Left renal cortex interstitium (tissue), 4 donors: ENCODE data around the gene TARBP2. TPM values are rescaled to one million over a fixed set of nuclear protein-coding genes. Genes with fewer than 3 reads are reported as not detected.
"Not testable (repeated sequence)": the region's sequence is repeated elsewhere in the genome, so short reads cannot be mapped to it uniquely, and the experiment has no call there.

Source experiments
- DNase-seq, 4 donors: peaks; one replicate each; pipeline ENCODE4 v3.0.0-alpha.2; 2013; ENCODE audit warnings: low read depth in 4 of 4, low spot score in 2 of 4, missing footprints in 1 of 4
- polyA plus RNA-seq, 4 donors: library from polyadenylated mRNA; unstranded; fragments of 120-200 nt; gene quantifications; one replicate each; pipeline ENCODE4 v1.2.1, GENCODE V29; 2013; ENCODE audit not compliant: insufficient read length in 4 of 4

Gene TARBP2
- polyA plus RNA-seq, 4 donors, result 40.6 to 60.3 (median 53.4) TPM

DNA sequence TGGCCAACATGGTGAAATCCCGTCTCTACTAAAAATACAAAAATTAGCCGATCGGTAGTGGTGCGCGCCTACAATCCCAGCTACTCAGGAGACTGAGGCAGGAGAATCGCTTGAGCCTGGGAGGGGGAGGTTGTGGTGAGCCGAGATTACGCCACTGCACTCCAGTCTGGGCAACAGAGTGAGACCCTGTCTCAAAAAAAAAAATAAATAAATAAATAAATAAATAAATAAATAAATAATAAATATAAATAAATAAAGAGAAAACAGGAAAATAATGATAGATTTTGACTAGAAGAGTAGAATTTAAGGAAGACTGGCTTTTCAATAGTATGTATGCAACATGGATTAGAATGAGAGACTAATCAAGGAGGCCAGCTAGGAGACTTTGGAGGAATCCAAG is 49.0 kb downstream of the TARBP2 start:
- not testable (repeated sequence) for DNase-seq

DNA sequence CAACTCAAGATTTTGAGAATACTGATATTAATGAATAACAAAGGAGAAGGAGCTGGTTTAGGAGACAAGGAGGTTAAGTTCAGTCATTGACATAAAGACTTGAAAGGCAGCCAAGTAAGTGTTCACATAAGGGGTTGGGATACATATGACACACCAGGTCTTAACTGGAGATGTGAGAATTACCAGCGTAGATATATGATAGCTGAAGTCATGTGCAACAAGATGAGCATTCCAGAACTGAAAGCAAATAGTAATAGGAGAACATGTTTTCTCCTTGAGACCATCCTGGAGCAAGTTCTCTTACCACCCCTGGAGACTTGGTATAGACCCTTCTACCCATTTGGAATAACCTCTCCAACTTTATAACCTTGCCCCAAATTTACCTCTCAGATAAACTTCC is 49.5 kb downstream of the TARBP2 start:
- DNase-seq, result no peak

DNA sequence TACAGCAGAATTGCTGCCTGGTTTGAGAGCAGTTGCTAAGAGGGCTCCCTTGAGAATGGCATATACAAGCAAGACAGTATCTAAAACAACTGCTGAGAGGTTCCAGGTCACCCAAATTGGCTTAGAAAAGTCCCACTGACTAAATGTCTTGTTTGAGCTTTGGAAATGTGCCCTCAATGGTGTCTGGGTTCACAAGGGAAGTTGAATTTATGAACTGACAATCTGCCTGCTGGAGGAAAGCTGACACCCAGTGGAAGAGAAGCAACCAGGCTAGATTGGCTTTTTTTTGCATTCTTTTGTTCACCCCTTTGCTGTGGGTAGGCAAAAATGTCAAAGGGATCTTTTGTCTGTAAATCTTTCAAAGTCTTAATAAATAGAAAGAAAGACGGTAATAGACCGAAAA is 50.8 kb downstream of the TARBP2 start:
- DNase-seq, result no peak

- no peak for DNase-seq
Observed at GRCh38 chr12:53552361-53553327, 51.6 kb downstream of the TARBP2 start.

Other genes starting within 250 kb of the TARBP2 start
- gene ESPL1, start 233.0 kb upstream of the TARBP2 start, polyA plus RNA-seq, result 10 to 100 TPM in 2 of 4 donors, 1 to 10 TPM in 2; 8.7 to 18.1 (median 11.4) TPM
- 100 to 1,000 TPM; 589 to 875 (median 641) TPM for gene PFDN5, start 205.7 kb upstream of the TARBP2 start, polyA plus RNA-seq
- gene MYG1, start 201.6 kb upstream of the TARBP2 start, polyA plus RNA-seq, result 10 to 100 TPM; 48.4 to 60.0 (median 57.7) TPM
- gene AAAS, start 179.7 kb upstream of the TARBP2 start, polyA plus RNA-seq, result 10 to 100 TPM; 68.2 to 95.5 (median 83.3) TPM
- under 1 TPM; 0.21 to 0.41 (median 0.29) TPM for gene SP7, start 164.9 kb upstream of the TARBP2 start, polyA plus RNA-seq
- 10 to 100 TPM; 65.1 to 84.2 (median 78.0) TPM for gene SP1, start 121.1 kb upstream of the TARBP2 start, polyA plus RNA-seq
- gene AMHR2, start 77.4 kb upstream of the TARBP2 start, polyA plus RNA-seq, result under 1 TPM; 0.24 to 0.65 (median 0.45) TPM
- 100 to 1,000 TPM; 159 to 202 (median 174) TPM for gene PRR13, start 59.5 kb upstream of the TARBP2 start, polyA plus RNA-seq
- gene PCBP2, start 49.2 kb upstream of the TARBP2 start, polyA plus RNA-seq, result 1,000 to 10,000 TPM in 3 of 4 donors, 100 to 1,000 TPM in 1; 971 to 1,152 (median 1,079) TPM
- 10 to 100 TPM; 17.6 to 37.8 (median 28.6) TPM for gene MAP3K12, start 1.8 kb upstream of the TARBP2 start, polyA plus RNA-seq
- 1 to 10 TPM in 1 of 4 donors, under 1 TPM in 1, not detected in 2; 0.73 to 1.3 TPM for gene NPFF, start 6.2 kb downstream of the TARBP2 start, polyA plus RNA-seq
- 10 to 100 TPM; 35.6 to 47.6 (median 44.7) TPM for gene ATF7, start 125.1 kb downstream of the TARBP2 start, polyA plus RNA-seq
- gene ATP5MC2, start 174.8 kb downstream of the TARBP2 start, polyA plus RNA-seq, result 100 to 1,000 TPM; 557 to 624 (median 590) TPM
- gene CALCOCO1, start 226.2 kb downstream of the TARBP2 start, polyA plus RNA-seq, result 100 to 1,000 TPM; 111 to 148 (median 133) TPM